Activated naive CD4-positive, alpha-beta T cell treated with Interleukin-2 at 50 U/mL for 16 hours (primary cell): ENCODE results near the gene DPP3.
"Not testable (repeated sequence)": the region's sequence is repeated elsewhere in the genome, so short reads cannot be mapped to it uniquely, and the experiment has no call there.

ENCODE experiments used
- DNase-seq: peaks from one replicate; pipeline ENCODE4 v3.0.0-alpha.2; 2020

The DPP3 gene, protein sequence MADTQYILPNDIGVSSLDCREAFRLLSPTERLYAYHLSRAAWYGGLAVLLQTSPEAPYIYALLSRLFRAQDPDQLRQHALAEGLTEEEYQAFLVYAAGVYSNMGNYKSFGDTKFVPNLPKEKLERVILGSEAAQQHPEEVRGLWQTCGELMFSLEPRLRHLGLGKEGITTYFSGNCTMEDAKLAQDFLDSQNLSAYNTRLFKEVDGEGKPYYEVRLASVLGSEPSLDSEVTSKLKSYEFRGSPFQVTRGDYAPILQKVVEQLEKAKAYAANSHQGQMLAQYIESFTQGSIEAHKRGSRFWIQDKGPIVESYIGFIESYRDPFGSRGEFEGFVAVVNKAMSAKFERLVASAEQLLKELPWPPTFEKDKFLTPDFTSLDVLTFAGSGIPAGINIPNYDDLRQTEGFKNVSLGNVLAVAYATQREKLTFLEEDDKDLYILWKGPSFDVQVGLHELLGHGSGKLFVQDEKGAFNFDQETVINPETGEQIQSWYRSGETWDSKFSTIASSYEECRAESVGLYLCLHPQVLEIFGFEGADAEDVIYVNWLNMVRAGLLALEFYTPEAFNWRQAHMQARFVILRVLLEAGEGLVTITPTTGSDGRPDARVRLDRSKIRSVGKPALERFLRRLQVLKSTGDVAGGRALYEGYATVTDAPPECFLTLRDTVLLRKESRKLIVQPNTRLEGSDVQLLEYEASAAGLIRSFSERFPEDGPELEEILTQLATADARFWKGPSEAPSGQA

DNA sequence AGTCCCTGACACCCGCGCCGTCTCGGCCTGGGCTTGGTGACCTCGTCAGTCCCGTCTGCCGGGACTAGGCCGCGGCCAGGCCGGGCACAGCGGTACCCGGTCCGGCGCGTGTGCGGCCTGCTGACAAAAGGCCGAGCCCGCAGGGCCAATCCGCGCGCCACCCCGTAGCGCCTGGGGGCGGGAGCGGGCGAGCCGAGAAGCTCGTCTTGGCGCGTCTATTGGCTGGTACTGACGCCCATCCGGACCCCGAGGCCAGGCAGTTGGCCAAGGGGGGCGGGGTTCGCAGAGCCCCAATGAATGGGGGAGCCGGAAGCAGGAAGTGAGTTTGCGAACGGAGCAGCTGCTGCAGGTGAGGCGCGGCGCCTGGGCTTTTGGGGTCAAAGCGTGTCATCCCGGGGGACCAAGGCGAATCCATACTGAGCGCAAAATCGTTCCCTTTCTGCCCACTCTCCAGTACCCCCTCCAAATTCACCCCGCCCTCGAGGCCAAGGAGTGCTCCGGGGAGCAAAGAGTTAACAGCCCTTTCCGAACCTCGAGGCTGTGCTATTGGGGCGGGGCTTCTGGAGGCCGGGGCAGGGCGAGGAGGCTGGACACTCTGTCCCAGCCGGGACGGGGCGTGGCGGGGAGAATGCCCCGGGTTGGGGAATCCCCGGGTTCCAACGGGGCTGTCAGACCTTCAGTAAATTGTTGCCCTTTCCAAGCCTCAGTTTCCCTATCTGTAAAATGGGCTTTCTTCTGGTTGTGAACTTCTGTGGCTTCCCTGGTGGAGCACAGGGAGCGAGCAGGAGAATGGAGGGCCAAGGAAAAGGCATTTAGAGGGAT lies at the start of gene DPP3:
TSS of gene DPP3 (plus strand) at position 318 of the 822 bp plus-strand sequence. CDS start 1,767 bp downstream, outside the sequence.
- DNase-seq: peak; percentile 97

DNA sequence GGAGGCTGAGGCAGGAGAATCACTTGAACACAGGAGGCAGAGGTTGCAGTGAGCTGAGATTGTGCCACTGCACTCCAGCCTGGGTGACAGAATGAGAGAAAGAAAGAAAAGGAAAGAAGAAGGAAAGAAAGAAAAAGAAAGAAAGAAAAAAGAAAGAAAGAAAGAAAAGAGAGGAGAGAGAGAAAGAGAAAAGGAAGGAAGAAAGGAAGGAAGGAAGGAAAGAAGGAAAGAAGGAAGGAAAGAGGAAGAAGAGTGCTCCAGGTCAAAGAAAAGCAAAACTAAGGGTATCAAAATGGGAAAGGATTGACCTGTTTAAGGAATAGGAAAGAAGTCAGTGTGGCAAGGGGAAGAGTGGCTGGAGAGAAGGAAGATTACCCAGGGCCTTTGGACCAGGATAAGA lies 48.9 kb upstream of the DPP3 start:
- not testable (repeated sequence) for DNase-seq

- DNase-seq: not testable (repeated sequence)
These were observed 48.3 kb upstream of the DPP3 start for GRCh38 chr11:66431871-66432329.

DNA sequence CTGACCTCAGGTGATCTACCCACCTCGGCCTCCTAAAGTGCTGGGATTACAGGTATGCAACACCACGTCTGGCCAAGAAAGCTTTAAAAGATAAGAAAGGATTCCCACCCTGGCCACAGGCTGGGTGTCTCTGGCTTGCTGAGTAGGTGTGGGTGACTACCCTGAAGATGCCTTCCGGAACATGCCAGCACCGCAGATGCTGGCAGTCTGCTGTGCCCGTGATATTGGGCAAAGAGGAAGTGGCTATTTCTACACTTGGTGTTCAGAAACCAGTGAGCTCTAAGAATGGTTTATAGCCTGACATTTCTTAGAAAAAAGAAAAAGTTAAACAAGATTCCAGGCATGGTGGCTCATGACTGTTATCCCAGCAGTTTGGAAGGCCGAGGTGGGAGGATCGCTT lies 47.6 kb upstream of the DPP3 start:
- no peak for DNase-seq

- DNase-seq: no peak
These were observed 42.2 kb upstream of the DPP3 start for GRCh38 chr11:66437979-66438503.

DNA sequence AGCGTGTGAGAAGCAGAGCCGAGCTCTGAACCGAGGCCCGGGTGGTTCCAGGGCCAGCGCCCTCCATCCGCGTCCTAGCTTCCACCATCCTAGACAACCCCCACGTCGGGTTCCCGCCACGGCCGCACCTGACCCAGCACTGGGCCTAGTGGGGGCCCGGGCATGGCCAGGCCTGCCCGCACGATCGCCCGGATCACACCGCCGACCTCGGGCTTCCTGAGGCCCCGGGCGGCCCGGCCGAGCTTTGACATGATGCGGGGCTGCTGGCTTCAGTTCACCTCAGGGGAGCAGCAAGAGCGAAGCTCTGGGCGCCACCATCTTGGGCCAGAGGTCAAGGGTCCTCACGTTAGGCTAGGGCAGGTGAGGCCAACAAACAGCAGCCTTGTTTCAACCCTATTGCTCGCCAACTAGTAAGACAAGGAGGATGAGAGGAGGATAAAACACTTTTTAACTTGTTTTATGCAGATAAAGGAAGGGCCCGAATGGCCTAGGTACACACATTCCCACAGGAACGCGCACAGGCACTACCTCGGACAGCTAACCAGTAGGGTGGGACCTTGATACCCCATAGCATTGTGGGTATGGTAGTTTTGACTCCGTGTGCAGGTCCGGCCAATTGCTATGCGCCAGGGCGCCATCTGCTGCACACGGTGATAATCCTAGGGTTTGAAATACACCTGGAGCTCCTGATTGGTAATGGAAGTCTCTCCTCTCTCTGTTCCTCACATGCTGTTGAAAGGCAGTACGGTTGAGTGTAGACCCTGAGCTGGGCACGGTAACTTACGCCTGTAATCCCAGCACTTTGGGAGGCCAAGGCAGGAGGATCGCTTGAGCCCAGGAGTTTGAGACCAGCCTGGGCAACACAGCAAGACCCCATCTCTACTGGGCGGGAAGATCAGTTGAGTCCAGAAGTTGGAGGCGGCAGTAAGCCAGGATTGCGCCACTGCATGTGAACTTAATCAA lies 41.4 kb upstream of the DPP3 start, which contains the start of gene MRPL11:
TSS of gene MRPL11 (minus strand) at position 345 of the 963 bp plus-strand sequence. CDS start at position 251, 94 bp downstream.
- peak; percentile 91 for DNase-seq

GRCh38 chr11:66440101-66440939 lies 39.9 kb upstream of the DPP3 start:
- not testable (repeated sequence) for DNase-seq

DNA sequence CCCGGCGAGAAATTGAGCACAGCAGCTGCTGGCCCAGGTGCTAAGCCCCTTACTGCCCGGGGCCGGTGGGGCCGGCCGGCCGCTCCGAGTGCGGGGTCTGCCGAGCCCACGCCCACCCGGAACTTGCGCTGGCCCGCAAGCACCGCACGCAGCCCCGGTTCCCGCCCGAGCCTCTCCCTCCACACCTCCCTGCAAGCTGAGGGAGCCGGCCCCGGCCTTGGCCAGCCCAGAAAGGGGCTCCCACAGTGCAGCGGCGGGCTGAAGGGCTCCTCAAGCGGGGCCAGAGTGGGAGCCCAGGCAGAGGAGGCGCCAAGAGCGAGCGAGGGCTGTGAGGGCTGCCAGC lies 39.3 kb upstream of the DPP3 start:
- DNase-seq: not testable (repeated sequence)

GRCh38 chr11:66443602-66444001 lies 36.6 kb upstream of the DPP3 start:
- no peak for DNase-seq

GRCh38 chr11:66447012-66447411 lies 33.2 kb upstream of the DPP3 start:
- DNase-seq: no peak

GRCh38 chr11:66448523-66448922 lies 31.7 kb upstream of the DPP3 start:
- no peak for DNase-seq

DNA sequence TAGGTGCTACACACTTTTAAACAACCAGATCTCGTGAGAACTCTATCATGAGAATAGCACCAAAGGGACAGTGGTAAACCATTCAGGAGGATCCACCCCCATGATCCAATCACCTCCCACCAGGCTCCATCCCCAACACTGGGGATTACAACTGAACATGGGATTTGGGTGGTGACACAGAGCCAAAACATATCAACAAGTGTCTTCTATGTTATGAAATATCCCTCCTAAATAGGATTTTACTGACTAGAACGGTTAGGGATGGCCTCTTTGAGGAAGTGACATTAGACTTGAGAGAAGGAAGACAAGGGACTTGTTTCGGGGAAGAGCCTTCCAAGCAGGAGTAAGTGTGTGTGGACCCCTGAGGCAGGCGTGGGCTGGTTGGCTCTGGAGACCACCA lies 29.7 kb upstream of the DPP3 start:
- no peak for DNase-seq

DNA sequence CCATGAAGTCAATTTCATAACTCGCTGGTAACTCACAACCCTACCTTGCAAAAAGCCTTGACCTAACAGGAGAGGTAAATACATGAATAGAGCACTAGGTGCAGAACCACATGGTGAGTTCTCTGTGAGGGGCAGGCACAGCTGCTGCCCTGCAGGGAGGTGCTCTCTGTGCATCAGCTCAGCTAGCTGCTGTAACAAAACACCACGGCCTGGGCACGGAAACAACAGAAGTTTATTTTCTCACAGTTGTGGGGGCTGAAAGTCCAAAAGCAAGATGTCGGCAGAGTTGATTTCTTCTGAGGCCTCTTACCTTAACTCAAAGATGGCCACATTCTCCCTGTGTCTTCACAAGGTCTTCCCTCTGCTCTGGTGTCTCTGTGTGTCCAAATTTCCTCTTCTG lies 28.6 kb upstream of the DPP3 start:
- DNase-seq: no peak

GRCh38 chr11:66454247-66454646 lies 26.0 kb upstream of the DPP3 start:
- no peak for DNase-seq

DNA sequence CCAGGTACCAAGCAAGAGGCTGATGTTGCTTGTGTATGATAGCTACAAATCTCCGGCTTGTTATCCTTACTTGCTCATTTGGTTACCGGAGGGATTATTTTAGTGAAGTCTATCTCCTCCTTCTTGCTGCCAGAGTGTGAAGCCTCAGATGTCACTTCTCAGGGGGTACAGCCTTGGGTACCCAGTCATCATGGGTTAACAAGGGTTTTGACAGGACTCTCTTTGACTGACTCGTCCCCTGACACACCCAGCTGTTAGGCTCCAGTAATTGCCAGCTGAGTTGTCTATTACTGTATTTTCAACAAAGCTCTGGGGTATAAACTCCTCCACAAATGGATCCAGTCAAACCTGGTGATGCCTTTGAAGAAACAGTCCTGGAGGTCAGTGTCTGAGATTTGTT lies 25.4 kb upstream of the DPP3 start:
- DNase-seq: no peak

DNA sequence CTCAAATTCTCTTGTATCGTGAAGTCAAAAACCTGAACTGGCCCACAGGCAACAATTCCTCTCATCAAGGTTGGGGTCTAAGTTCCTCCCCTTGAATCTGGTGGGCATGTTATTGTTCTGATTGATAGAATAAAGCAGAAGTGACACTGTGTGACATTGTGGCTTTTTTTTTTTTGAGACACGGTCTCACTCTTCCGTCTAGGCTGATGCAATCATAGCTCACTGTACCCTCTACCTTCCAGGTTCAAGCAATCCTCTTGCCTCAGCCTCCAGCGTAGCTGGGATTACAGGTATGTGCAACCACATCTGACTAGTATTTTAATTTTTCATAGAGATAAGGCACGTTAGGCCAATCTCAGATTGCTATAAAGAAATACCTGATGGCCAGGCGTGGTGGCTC lies 22.4 kb upstream of the DPP3 start:
- no peak for DNase-seq

- no peak for DNase-seq
These were observed 21.0 kb upstream of the DPP3 start for GRCh38 chr11:66459138-66459778.

DNA sequence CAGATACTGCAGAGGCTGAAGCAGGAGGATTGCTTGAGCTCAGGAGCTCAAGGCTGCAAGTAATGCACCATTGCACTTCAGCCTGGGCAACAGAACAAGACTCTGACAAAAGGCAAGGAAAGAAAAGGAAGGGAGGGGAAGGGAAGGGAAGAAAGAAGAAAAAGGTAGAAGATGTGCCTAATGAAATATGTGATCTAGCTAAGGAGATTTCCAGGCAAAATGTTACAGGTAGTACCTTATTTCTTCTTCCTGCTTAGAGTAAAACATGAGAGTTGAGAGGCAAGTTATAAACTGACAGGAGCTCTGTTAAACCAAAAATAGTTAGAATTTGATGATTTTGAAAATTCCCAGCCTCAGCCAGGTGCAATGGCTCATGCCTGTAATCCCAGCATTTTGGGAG lies 18.2 kb upstream of the DPP3 start:
- DNase-seq: no peak

DNA sequence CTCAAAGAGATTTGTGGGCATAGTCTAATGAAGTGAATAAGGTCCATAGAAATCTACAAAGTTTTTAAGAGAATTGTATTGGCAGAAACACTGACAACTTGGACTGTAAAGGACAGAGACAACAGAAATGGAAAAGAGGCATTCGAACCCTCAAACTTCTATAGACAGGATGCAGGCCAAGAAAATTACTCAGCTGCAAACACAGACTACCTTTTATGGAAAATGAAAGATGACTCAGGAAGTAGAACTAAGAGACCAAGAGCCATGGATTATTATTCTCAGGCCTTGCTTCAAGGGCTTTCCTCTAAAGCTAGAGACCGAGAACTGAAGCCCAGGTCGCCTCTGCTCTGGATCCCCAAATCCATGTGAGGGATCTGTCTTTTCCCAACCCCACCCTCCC lies 17.3 kb upstream of the DPP3 start:
- DNase-seq: no peak

GRCh38 chr11:66464116-66464515 lies 16.1 kb upstream of the DPP3 start:
- DNase-seq: not testable (repeated sequence)
